K562 (cell line): Measurements from ENCODE around the gene GLI1. TPM values are rescaled to one million over a fixed set of nuclear protein-coding genes. Genes with fewer than 3 reads are reported as not detected.

ENCODE experiments used
- ARID3A ChIP-seq: IDR thresholded peaks from 2 replicates; pipeline ENCODE4 v1.6.1; 2012; ENCODE audit warnings: low read depth, low read length, improper control_type of control experiment, borderline replicate concordance
- CHAMP1 ChIP-seq: fragments of 450-650 bp; IDR thresholded peaks from 2 replicates; pipeline ENCODE4 v1.6.1; 2016; ENCODE audit warnings: mild to moderate bottlenecking
- DDX20 ChIP-seq: fragments of 450-650 bp; IDR thresholded peaks from 2 replicates; pipeline ENCODE4 v1.6.1; 2016; ENCODE audit warnings: missing genetic modification characterization, low read depth, mild to moderate bottlenecking, missing compliant biosample characterization, moderate library complexity
- DMBX1 ChIP-seq: fragments of 250-450 bp; sonication (Bioruptor Pico); IDR thresholded peaks from 2 replicates; pipeline ENCODE4 v1.8.0; 2022; ENCODE audit warnings: inconsistent platforms, mild to moderate bottlenecking, moderate library complexity, borderline replicate concordance
- E4F1 ChIP-seq: fragments of 250-450 bp; sonication (Bioruptor Pico); IDR thresholded peaks from 2 replicates; pipeline ENCODE4 v1.5.0; 2021; ENCODE audit warnings: mild to moderate bottlenecking, borderline replicate concordance
- ETV5 ChIP-seq: sonication (generic); formaldehyde crosslinking; IDR thresholded peaks from 2 replicates; pipeline ENCODE4 v1.4.0; 2020; ENCODE audit warnings: low read depth, mild to moderate bottlenecking, missing genetic modification reagents
- FIP1L1 ChIP-seq: fragments of 200-400 bp; formaldehyde crosslinking; IDR thresholded peaks from 2 replicates; pipeline ENCODE4 v1.6.1; 2018; ENCODE audit warnings: mild to moderate bottlenecking, low read depth, low read length; ENCODE audit not compliant: poor library complexity, severe bottlenecking
- HMG20A ChIP-seq: fragments of 450-650 bp; formaldehyde crosslinking; conservative IDR thresholded peaks from 2 replicates; pipeline ENCODE4 v1.4.0; 2020; ENCODE audit warnings: mild to moderate bottlenecking, mixed read lengths
- HSF4 ChIP-seq: fragments of 250-450 bp; sonication (Bioruptor Pico); IDR thresholded peaks from 2 replicates; pipeline ENCODE4 v2.1.2; 2022; ENCODE audit warnings: mild to moderate bottlenecking, moderate library complexity, borderline replicate concordance
- KAT2B ChIP-seq: IDR thresholded peaks from one replicate; pipeline ENCODE4 v1.6.1; 2012; ENCODE audit warnings: low read depth, mild to moderate bottlenecking, control low read depth, inconsistent platforms, low read length, moderate library complexity
- POLR3A ChIP-seq: IDR thresholded peaks from 2 replicates; pipeline ENCODE4 v1.6.1; 2011; ENCODE audit warnings: borderline replicate concordance, mild to moderate bottlenecking, moderate library complexity; ENCODE audit not compliant: insufficient read length, insufficient read depth; ENCODE audit errors: extremely low read depth
- SOX6 ChIP-seq: fragments of 450-650 bp; IDR thresholded peaks from 2 replicates; pipeline ENCODE4 v1.6.1; 2014; ENCODE audit warnings: mild to moderate bottlenecking
- WHSC1 ChIP-seq: IDR thresholded peaks from one replicate; pipeline ENCODE4 v1.6.1; 2012; ENCODE audit warnings: low read length, control low read depth, inconsistent platforms
- ZBTB49 ChIP-seq: sonication (generic); formaldehyde crosslinking; IDR thresholded peaks from 2 replicates; pipeline ENCODE4 v1.8.0; 2022; ENCODE audit warnings: missing genetic modification reagents, mild to moderate bottlenecking, borderline replicate concordance
- ZBTB8A ChIP-seq: fragments of 450-650 bp; IDR thresholded peaks from 2 replicates; pipeline ENCODE4 v1.6.1; 2018; ENCODE audit warnings: mild to moderate bottlenecking, moderate library complexity; ENCODE audit not compliant: partially characterized antibody
- ZKSCAN3 ChIP-seq: fragments of 250-450 bp; sonication (Bioruptor Pico); IDR thresholded peaks from 2 replicates; pipeline ENCODE4 v1.4.0; 2020
- polyA plus RNA-seq, 8 experiments: library from polyadenylated mRNA; depleted of rRNA in 4 of 8; stranded (reverse) in 5 of 8; unstranded in 3 of 8; fragments of >200 nt; fragmentation: Nextera tagmentation in 2 of 8; fragmentation: Illumina TruSeq in 1 of 8; extraction: Ambion mirVana in 2 of 8; extraction: Trizol in 1 of 8; gene quantifications; 2 replicates each; pipeline versions ENCODE4 v1.2.1 to v1.2.3, GENCODE V29; 2011 to 2014; ENCODE audit warnings: inconsistent platforms in 1 of 8, missing spikeins in 1 of 8
- total RNA-seq, 7 experiments: library from RNA; depleted of rRNA in 6 of 7; stranded (reverse); fragments of >200 nt in 6 of 7; fragmentation: Illumina TruSeq in 2 of 7; extraction: Trizol in 2 of 7; gene quantifications; 2 replicates each; pipeline versions ENCODE4 v1.2.1 to v1.2.3, GENCODE V29; 2011 to 2021; ENCODE audit warnings: low replicate concordance in 1 of 7

Gene GLI1
- total and polyA plus RNA-seq, 9 of the 15 experiments (the other 6 are each of a cell fraction or from before 2014, with no cell fraction given): 0.24 to 3.7 (median 0.61) TPM

GRCh38 chr12:57459055-57459749, 383 bp upstream of the GLI1 start (continued):
- TF ChIP-seq POLR3A: no peak
- TF ChIP-seq DMBX1 (CRISPR knock-in tag): 0 out of 2 replicates have a peak, but pooled peaks have one; percentile 31
- TF ChIP-seq WHSC1: no peak
- TF ChIP-seq ZBTB49 (CRISPR knock-in tag): no peak
- no peak; the same call in 1 of the 2 replicates for TF ChIP-seq ETV5 (CRISPR knock-in tag)
- no peak for TF ChIP-seq ZKSCAN3 (CRISPR knock-in tag)
- no peak for TF ChIP-seq ARID3A
- no peak for TF ChIP-seq DDX20
- TF ChIP-seq E4F1 (CRISPR knock-in tag): no peak
- peak; percentile 62; the same call in 1 of the 2 replicates for TF ChIP-seq SOX6
- TF ChIP-seq CHAMP1: no peak
- no peak for TF ChIP-seq HMG20A (CRISPR knock-in tag)
- TF ChIP-seq HSF4 (CRISPR knock-in tag): no peak
- no peak for TF ChIP-seq ZBTB8A
- TF ChIP-seq FIP1L1: no peak
- no peak for TF ChIP-seq KAT2B
